A549 (cell line): ENCODE results near the gene CFAP43. TPM values are rescaled to one million over a fixed set of nuclear protein-coding genes. Genes with fewer than 3 reads are reported as not detected.

Experiments used
- ATAC-seq, 2 experiments: fragments of 200-7000 bp in 1 of 2; fragments of >200 bp in 1 of 2; cut with Nextera tagmentation in 1 of 2; cut with Tn5 transposase in 1 of 2; 3 replicates each; pipeline versions ENCODE4 v1.8.0 to v1.9.1; 2018 to 2020; ENCODE audit warnings: mild to moderate bottlenecking in 1 of 2, moderate library complexity in 1 of 2
- CTCF ChIA-PET: fragments of 300-600 bp; sonication (Branson Sonifier 250); formaldehyde crosslinking; extraction: SDS; loops from one replicate; lab custom pipeline; 2021; ENCODE audit warnings: antibody characterized with exemption, inconsistent platforms; lab: Yijun Ruan, JAX
- POLR2A ChIA-PET: fragments of 350-600 bp; formaldehyde crosslinking; extraction: SDS; loops from one replicate; lab custom pipeline; 2021; ENCODE audit warnings: antibody characterized with exemption, inconsistent platforms; lab: Yijun Ruan, JAX
- DNase-seq, 2 experiments: peaks; one replicate each; pipeline versions ENCODE4 v3.0.0 to v3.0.0-alpha.2; 2011 to 2016; ENCODE audit warnings: low read depth in 1 of 2, low spot score in 1 of 2
- FAIRE-seq: peaks from 2 replicates; lab custom pipeline; 2011; peaks lifted over from hg19 to GRCh38; lab: Jason Lieb, UNC
- H3K27ac ChIP-seq, 2 experiments: fragments of >200 bp; sonication (Bioruptor Twin); formaldehyde crosslinking; 3 replicates each; pipeline ENCODE4 v1.5.1; 2016 to 2017
- H3K4me1 ChIP-seq: fragments of >200 bp; sonication (Bioruptor Twin); formaldehyde crosslinking; 3 replicates; pipeline ENCODE4 v1.6.1; 2016
- H3K4me2 ChIP-seq: fragments of >200 bp; sonication (Bioruptor Twin); formaldehyde crosslinking; 3 replicates; pipeline ENCODE4 v1.6.1; 2016
- H3K4me3 ChIP-seq: fragments of >200 bp; sonication (Bioruptor Twin); formaldehyde crosslinking; 3 replicates; pipeline ENCODE4 v1.5.1; 2016
- H3K9me3 ChIP-seq: fragments of >200 bp; sonication (Bioruptor Twin); formaldehyde crosslinking; 3 replicates; pipeline ENCODE4 v1.6.1; 2016
- BHLHE40 ChIP-seq: IDR thresholded peaks from 2 replicates; pipeline ENCODE4 v1.6.1; 2012; ENCODE audit warnings: low read depth, low read length, inconsistent platforms
- CEBPB ChIP-seq, 2 experiments: fragments of >200 bp in 1 of 2; sonication (Bioruptor Twin) in 1 of 2; formaldehyde crosslinking in 1 of 2; IDR thresholded peaks; 2 replicates each; pipeline ENCODE4 v1.6.1; 2012 to 2016
- CHD2 ChIP-seq: fragments of 150-350 bp; IDR thresholded peaks from 2 replicates; pipeline ENCODE4 v1.6.1; 2014; ENCODE audit warnings: low read length; ENCODE audit not compliant: partially characterized antibody
- CHD4 ChIP-seq: fragments of 200-600 bp; sonication (generic); IDR thresholded peaks from 2 replicates; pipeline ENCODE4 v1.6.1; 2016; ENCODE audit warnings: antibody characterized with exemption, mild to moderate bottlenecking, borderline replicate concordance
- EHF ChIP-seq: fragments of 250-450 bp; sonication (Bioruptor Pico); IDR thresholded peaks from 2 replicates; pipeline ENCODE4 v1.5.0; 2020; ENCODE audit warnings: mild to moderate bottlenecking
- EHMT2 ChIP-seq: fragments of 200-600 bp; sonication (generic); IDR thresholded peaks from 2 replicates; pipeline ENCODE4 v1.6.1; 2016; ENCODE audit warnings: antibody characterized with exemption, low read depth, mild to moderate bottlenecking, moderate library complexity
- ELK1 ChIP-seq: fragments of 150-350 bp; IDR thresholded peaks from 2 replicates; pipeline ENCODE4 v1.6.1; 2014; ENCODE audit warnings: low read depth, mild to moderate bottlenecking, low read length
- ESRRA ChIP-seq: fragments of 150-350 bp; IDR thresholded peaks from 2 replicates; pipeline ENCODE4 v1.6.1; 2014; ENCODE audit warnings: mild to moderate bottlenecking, low read length, borderline replicate concordance
- FOXS1 ChIP-seq: fragments of 250-450 bp; sonication (Bioruptor Pico); IDR thresholded peaks from 2 replicates; pipeline ENCODE4 v1.5.0; 2020; ENCODE audit warnings: mild to moderate bottlenecking, moderate library complexity
- HEYL ChIP-seq: fragments of 250-450 bp; sonication (Bioruptor Pico); IDR thresholded peaks from 2 replicates; pipeline ENCODE4 v1.8.0; 2021; ENCODE audit warnings: mild to moderate bottlenecking, moderate library complexity
- HOXA7 ChIP-seq: fragments of 250-450 bp; sonication (Bioruptor Pico); IDR thresholded peaks from 2 replicates; pipeline ENCODE4 v1.5.0; 2020; ENCODE audit warnings: mild to moderate bottlenecking, moderate library complexity
- JUN ChIP-seq, 2 experiments: fragments of >200 bp; sonication (Bioruptor Twin); formaldehyde crosslinking; IDR thresholded peaks; 2 replicates in 1 of 2; 3 replicates in 1 of 2; pipeline ENCODE4 v1.6.1; 2016 to 2017
- KDM5A ChIP-seq: fragments of 200-600 bp; sonication (generic); IDR thresholded peaks from 2 replicates; pipeline ENCODE4 v1.6.1; 2016; ENCODE audit warnings: antibody characterized with exemption, mild to moderate bottlenecking
- MAFK ChIP-seq: fragments of 450-650 bp; IDR thresholded peaks from 2 replicates; pipeline ENCODE4 v1.6.1; 2014; ENCODE audit not compliant: partially characterized antibody
- MAX ChIP-seq: IDR thresholded peaks from 2 replicates; pipeline ENCODE4 v1.6.1; 2012
- MYC ChIP-seq: IDR thresholded peaks from 2 replicates; pipeline ENCODE4 v1.6.1; 2012; ENCODE audit warnings: mild to moderate bottlenecking, inconsistent platforms, low read length, improper control_type of control experiment, borderline replicate concordance
- NFE2L2 ChIP-seq: fragments of 150-350 bp; conservative IDR thresholded peaks from 2 replicates; pipeline ENCODE4 v1.6.1; 2014; ENCODE audit warnings: low read length
- NR3C1 ChIP-seq: fragments of >200 bp; sonication (Bioruptor Twin); formaldehyde crosslinking; IDR thresholded peaks from 3 replicates; pipeline ENCODE4 v1.6.1; 2017
- PHF8 ChIP-seq: fragments of 200-600 bp; sonication (generic); IDR thresholded peaks from 2 replicates; pipeline ENCODE4 v1.6.1; 2016; ENCODE audit warnings: low read depth, mild to moderate bottlenecking, antibody characterized with exemption, moderate library complexity, borderline replicate concordance
- POLR2AphosphoS2 ChIP-seq: conservative IDR thresholded peaks from 2 replicates; pipeline ENCODE4 v1.6.1; 2012; ENCODE audit warnings: low read length, improper control_type of control experiment, inconsistent platforms
- RAD21 ChIP-seq, 2 experiments: fragments of >200 bp in 1 of 2; sonication (Bioruptor Twin) in 1 of 2; formaldehyde crosslinking in 1 of 2; IDR thresholded peaks in 1 of 2; conservative IDR thresholded peaks in 1 of 2; 2 replicates in 1 of 2; 3 replicates in 1 of 2; pipeline ENCODE4 v1.6.1; 2012 to 2018; ENCODE audit warnings: inconsistent platforms in 1 of 2
- RARB ChIP-seq: fragments of 250-450 bp; sonication (Bioruptor Pico); IDR thresholded peaks from 2 replicates; pipeline ENCODE4 v1.8.0; 2021; ENCODE audit warnings: mild to moderate bottlenecking, moderate library complexity
- RFX5 ChIP-seq: fragments of 450-650 bp; IDR thresholded peaks from 2 replicates; pipeline ENCODE4 v1.7.1; 2014; ENCODE audit warnings: antibody characterized with exemption, mild to moderate bottlenecking, moderate library complexity
- SREBF2 ChIP-seq: fragments of 450-650 bp; IDR thresholded peaks from 2 replicates; pipeline ENCODE4 v1.6.1; 2014; ENCODE audit warnings: mild to moderate bottlenecking, moderate library complexity
- TFCP2L1 ChIP-seq: fragments of 250-450 bp; sonication (Bioruptor Pico); IDR thresholded peaks from 2 replicates; pipeline ENCODE4 v1.5.0; 2021; ENCODE audit warnings: mild to moderate bottlenecking
- TP53 ChIP-seq: fragments of 250-450 bp; sonication (Bioruptor Pico); IDR thresholded peaks from 2 replicates; pipeline ENCODE4 v1.5.0; 2021; ENCODE audit warnings: mild to moderate bottlenecking, moderate library complexity
- ZFP36 ChIP-seq: fragments of 450-650 bp; IDR thresholded peaks from 2 replicates; pipeline ENCODE4 v1.6.1; 2014; ENCODE audit warnings: borderline replicate concordance; ENCODE audit not compliant: partially characterized antibody
- ZNF302 ChIP-seq: fragments of 250-450 bp; sonication (Bioruptor Pico); IDR thresholded peaks from 2 replicates; pipeline ENCODE4 v1.9.0; 2021; ENCODE audit warnings: inconsistent platforms, mild to moderate bottlenecking, moderate library complexity
- ZSCAN20 ChIP-seq: fragments of 250-450 bp; sonication (Bioruptor Pico); IDR thresholded peaks from 2 replicates; pipeline ENCODE4 v1.8.0; 2022; ENCODE audit warnings: mild to moderate bottlenecking, moderate library complexity
- WGBS: methylation state at CpG from one replicate; pipeline ENCODE4 v1.1.6; 2017; ENCODE audit errors: missing lambda C conversion rate; 5-methylcytosine and 5-hydroxymethylcytosine counted together
- polyA plus RNA-seq, 4 experiments: library from polyadenylated mRNA; depleted of rRNA in 3 of 4; stranded (reverse); fragments of >200 nt; fragmentation: RNase III in 1 of 4; extraction: RNeasy Plus Mini Kit Qiagen cat#74134 plus additional on column Dnase treatment in 1 of 4; gene quantifications; 2 replicates in 3 of 4; 3 replicates in 1 of 4; pipeline ENCODE4 v1.2.3, GENCODE V29; 2011 to 2017
- TF ChIP-seq, protein P1 (sequence below): fragments of 250-450 bp; sonication (Bioruptor Pico); IDR thresholded peaks from 2 replicates; pipeline ENCODE4 v1.5.0; 2021; ENCODE audit warnings: mild to moderate bottlenecking, moderate library complexity, borderline replicate concordance
- TF ChIP-seq, protein P2 (sequence below): fragments of >200 bp; sonication (Bioruptor Twin); formaldehyde crosslinking; IDR thresholded peaks from 3 replicates; pipeline ENCODE4 v1.6.1; 2016

Gene CFAP43
- polyA plus RNA-seq, 2 of the 4 experiments (the other 2 are of a cell fraction) = 0.31 to 0.75 TPM

DNA sequence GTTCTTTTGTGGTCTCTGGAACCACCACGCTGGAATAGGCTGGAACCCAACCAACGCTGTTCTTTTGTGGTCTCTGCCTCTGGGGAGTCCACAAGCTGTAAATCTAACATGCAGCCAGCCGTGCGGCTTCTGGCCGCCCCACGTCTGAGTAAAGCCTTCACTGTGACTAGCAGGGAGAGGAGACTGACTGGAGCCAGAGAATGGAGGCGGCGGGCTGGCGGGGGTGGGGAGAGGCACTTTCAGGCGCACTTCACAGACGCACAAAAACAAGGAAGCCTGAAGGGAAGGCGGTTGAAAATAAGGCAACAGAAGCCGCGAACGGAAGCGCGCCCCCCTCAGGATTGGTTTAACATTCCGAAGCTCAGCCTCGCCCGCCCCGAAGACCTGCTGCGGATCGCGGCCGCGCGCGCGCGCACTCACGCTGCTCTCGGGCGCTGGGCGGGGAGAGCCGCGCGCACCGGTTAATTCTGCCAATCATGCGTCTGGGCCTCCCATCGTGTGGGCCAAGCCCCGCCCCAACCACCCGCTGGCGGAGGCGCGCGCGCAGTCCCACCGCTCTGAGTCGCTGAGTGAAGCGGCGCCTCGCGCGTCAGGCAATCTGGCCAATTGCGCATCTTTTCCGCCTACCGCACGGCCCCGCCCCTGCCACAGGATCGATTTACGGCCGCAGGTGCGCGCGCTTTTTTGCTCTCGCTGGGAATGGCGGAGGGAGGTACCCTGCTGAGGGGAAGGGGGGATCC, 110.5 kb downstream of the CFAP43 start, which contains the start of gene SFR1 (continued):
- TF ChIP-seq MYC (0 out of 2 replicates have a peak, but pooled peaks have one; percentile 35), CHD2 (no peak), BHLHE40 (no peak), MAFK (peak; percentile 79), CHD4 (no peak), ZFP36 (no peak), POLR2AphosphoS2 (no peak), ZNF302 (no peak), RFX5 (0 out of 2 replicates have a peak, but pooled peaks have one; percentile 32), PHF8 (0 out of 2 replicates have a peak, but pooled peaks have one; percentile 53), EHF (CRISPR knock-in tag) (no peak), EHMT2 (no peak), RAD21 (conservative IDR thresholded peaks at IDR 0.05 in 1 of 2, IDR thresholded peaks at IDR 0.05 in 1 of 2) (peak; percentile 67 to 83), ESRRA (no peak), TFCP2L1 (CRISPR knock-in tag) (no peak; the same call in 1 of the 2 replicates), HEYL (CRISPR knock-in tag) (no peak)
- TF ChIP-seq, protein P1, sequence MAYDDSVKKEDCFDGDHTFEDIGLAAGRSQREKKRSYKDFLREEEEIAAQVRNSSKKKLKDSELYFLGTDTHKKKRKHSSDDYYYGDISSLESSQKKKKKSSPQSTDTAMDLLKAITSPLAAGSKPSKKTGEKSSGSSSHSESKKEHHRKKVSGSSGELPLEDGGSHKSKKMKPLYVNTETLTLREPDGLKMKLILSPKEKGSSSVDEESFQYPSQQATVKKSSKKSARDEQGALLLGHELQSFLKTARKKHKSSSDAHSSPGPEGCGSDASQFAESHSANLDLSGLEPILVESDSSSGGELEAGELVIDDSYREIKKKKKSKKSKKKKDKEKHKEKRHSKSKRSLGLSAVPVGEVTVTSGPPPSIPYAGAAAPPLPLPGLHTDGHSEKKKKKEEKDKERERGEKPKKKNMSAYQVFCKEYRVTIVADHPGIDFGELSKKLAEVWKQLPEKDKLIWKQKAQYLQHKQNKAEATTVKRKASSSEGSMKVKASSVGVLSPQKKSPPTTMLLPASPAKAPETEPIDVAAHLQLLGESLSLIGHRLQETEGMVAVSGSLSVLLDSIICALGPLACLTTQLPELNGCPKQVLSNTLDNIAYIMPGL (CRISPR knock-in tag) = no peak

DNA sequence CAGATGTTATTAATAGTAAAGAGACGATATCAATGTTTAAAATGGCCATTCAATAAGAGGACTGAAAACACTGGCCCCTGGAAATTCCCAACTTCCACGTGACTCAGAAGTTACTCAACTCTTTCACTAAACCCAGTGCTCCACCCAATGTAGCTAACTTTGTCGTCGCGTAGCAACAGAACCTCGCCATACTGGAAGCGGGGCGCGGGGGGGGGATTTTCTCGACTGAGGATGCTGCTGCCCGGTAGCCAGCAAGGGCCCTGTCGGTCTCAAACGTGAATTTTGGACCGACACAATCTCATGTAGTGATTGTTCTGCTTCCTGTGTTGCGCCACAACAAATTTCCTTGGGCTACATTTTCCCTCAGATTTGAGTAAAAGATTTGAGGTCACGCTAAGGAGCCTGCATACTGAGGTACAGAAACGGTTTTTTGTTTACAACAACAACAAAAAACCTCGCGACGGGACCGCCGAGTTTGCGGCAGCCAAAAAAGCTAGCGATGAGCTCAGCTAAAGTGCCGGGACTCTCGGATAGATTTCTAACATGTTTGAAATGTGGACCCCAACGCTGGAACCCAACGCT, 111.2 kb downstream of the CFAP43 start:
- ATAC-seq = peak; percentile 74 to 75
- WGBS = 2% methylated on average over 28 of the region's 28 CpGs
- DNase-seq = peak; percentile 77 to 97
- POLR2A ChIA-PET = interaction anchor here (0.6 to 3.5 kb wide), 28 partner anchors 11 to 1680 kb away, joined by 3 to 59 read pairs (median 6); partner anchors contain the start of genes GSTO1, GSTO2, ITPRIP and SLK
- Histone ChIP-seq H3K4me1 (peaks cover 58% of the 10 kb centered on the region), H3K4me3 (peak overlapping the region; percentile 57), H3K9me3 (no peaks in the 10 kb centered on the region), H3K27ac (peak overlapping the region; percentile 98), H3K4me2 (peak overlapping the region; percentile 91)
- no peak for FAIRE-seq
- CTCF ChIA-PET = interaction anchor here (0.6 to 9.6 kb wide), 39 partner anchors 9 to 424 kb away, joined by 3 to 166 read pairs (median 5); partner anchors contain the start of genes CFAP43 and GSTO1
- no peak for TF ChIP-seq NFE2L2
- TF ChIP-seq, protein P2, sequence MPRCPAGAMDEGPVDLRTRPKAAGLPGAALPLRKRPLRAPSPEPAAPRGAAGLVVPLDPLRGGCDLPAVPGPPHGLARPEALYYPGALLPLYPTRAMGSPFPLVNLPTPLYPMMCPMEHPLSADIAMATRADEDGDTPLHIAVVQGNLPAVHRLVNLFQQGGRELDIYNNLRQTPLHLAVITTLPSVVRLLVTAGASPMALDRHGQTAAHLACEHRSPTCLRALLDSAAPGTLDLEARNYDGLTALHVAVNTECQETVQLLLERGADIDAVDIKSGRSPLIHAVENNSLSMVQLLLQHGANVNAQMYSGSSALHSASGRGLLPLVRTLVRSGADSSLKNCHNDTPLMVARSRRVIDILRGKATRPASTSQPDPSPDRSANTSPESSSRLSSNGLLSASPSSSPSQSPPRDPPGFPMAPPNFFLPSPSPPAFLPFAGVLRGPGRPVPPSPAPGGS = peak; percentile 19; the same call in 1 of the 3 replicates
- no peak for TF ChIP-seq KDM5A
- no peak for TF ChIP-seq SREBF2
- 0 out of 2 replicates have a peak, but pooled peaks have one; percentile 35 for TF ChIP-seq TP53 (CRISPR knock-in tag)
- TF ChIP-seq FOXS1 (CRISPR knock-in tag) = 0 out of 2 replicates have a peak, but pooled peaks have one; percentile 29
- TF ChIP-seq JUN (IDR thresholded peaks at IDR 0.05) = peak in 1 of 2 experiments; percentile 61; a peak in 3 of 5 replicates
- no peak; the same call in 1 of the 2 replicates for TF ChIP-seq RARB (CRISPR knock-in tag)
- TF ChIP-seq TFCP2L1 (CRISPR knock-in tag) = peak; percentile 44; the same call in 1 of the 2 replicates
- peak; percentile 94 for TF ChIP-seq HOXA7 (CRISPR knock-in tag)
- no peak for TF ChIP-seq NR3C1
- no peak for TF ChIP-seq POLR2AphosphoS2
- no peak for TF ChIP-seq PHF8
- 0 out of 5 replicates have a peak, but pooled peaks of 1 of the 2 experiments have one; percentile 4 for TF ChIP-seq RAD21 (conservative IDR thresholded peaks at IDR 0.05 in 1 of 2, IDR thresholded peaks at IDR 0.05 in 1 of 2)
- TF ChIP-seq ELK1 = no peak
- no peak for TF ChIP-seq ZSCAN20 (CRISPR knock-in tag)
- TF ChIP-seq CHD4 = no peak
- TF ChIP-seq EHMT2 = no peak
- no peak for TF ChIP-seq MAFK
- peak; percentile 88 to 96 for TF ChIP-seq CEBPB (IDR thresholded peaks at IDR 0.05)
- peak; percentile 71 for TF ChIP-seq MAX
